GM12875 (cell line): ENCODE measurements around the gene PTGER1.

Source experiments
- H3K4me3 ChIP-seq: one replicate; pipeline ENCODE4 v1.5.1; 2011; ENCODE audit warnings: low read depth, low read length, control low read depth
- TF ChIP-seq, protein P1 (sequence below): IDR thresholded peaks from 2 replicates; pipeline ENCODE4 v1.5.1; 2011; ENCODE audit warnings: low read depth, mild to moderate bottlenecking, control low read depth, inconsistent platforms, low read length, moderate library complexity, borderline replicate concordance; ENCODE audit not compliant: insufficient read depth

PTGER1 gene, protein sequence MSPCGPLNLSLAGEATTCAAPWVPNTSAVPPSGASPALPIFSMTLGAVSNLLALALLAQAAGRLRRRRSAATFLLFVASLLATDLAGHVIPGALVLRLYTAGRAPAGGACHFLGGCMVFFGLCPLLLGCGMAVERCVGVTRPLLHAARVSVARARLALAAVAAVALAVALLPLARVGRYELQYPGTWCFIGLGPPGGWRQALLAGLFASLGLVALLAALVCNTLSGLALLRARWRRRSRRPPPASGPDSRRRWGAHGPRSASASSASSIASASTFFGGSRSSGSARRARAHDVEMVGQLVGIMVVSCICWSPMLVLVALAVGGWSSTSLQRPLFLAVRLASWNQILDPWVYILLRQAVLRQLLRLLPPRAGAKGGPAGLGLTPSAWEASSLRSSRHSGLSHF

GRCh38 chr19:14475251-14476073 lies at the start of gene PTGER1:
PTGER1 (minus strand) TSS chr19:14475354; CDS start chr19:14474320, 1,034 bp downstream.
- no peak within 1 kb of the TSS for H3K4me3 ChIP-seq
- TF ChIP-seq, protein P1, sequence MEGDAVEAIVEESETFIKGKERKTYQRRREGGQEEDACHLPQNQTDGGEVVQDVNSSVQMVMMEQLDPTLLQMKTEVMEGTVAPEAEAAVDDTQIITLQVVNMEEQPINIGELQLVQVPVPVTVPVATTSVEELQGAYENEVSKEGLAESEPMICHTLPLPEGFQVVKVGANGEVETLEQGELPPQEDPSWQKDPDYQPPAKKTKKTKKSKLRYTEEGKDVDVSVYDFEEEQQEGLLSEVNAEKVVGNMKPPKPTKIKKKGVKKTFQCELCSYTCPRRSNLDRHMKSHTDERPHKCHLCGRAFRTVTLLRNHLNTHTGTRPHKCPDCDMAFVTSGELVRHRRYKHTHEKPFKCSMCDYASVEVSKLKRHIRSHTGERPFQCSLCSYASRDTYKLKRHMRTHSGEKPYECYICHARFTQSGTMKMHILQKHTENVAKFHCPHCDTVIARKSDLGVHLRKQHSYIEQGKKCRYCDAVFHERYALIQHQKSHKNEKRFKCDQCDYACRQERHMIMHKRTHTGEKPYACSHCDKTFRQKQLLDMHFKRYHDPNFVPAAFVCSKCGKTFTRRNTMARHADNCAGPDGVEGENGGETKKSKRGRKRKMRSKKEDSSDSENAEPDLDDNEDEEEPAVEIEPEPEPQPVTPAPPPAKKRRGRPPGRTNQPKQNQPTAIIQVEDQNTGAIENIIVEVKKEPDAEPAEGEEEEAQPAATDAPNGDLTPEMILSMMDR = 0 out of 2 replicates have a peak, but pooled peaks have one; percentile 29

DNA sequence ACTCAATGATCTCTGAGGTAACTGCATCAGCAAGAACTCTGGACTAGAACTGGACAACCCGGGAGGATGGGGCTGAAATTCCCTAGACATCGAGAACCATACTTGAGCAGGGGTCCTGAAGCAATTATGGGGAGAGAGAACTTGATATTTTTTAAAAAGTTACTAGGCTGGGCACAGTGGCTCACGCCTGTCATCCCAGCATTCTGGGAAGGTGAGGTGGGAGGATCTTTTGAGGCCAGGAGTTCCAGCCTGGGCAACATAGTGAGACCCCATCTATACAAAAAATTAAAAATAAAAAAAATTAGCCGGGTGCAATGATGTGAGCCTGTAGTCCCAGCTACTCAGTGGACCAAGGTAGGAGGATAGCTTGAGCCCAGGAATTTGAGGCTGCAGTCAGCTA lies 45.4 kb upstream of the PTGER1 start:
- TF ChIP-seq, protein P1 = no peak
- H3K4me3 ChIP-seq = no peak overlapping the region

GRCh38 chr19:14519860-14520407 lies 44.8 kb upstream of the PTGER1 start:
- no peak overlapping the region for H3K4me3 ChIP-seq
- TF ChIP-seq, protein P1 = no peak

DNA sequence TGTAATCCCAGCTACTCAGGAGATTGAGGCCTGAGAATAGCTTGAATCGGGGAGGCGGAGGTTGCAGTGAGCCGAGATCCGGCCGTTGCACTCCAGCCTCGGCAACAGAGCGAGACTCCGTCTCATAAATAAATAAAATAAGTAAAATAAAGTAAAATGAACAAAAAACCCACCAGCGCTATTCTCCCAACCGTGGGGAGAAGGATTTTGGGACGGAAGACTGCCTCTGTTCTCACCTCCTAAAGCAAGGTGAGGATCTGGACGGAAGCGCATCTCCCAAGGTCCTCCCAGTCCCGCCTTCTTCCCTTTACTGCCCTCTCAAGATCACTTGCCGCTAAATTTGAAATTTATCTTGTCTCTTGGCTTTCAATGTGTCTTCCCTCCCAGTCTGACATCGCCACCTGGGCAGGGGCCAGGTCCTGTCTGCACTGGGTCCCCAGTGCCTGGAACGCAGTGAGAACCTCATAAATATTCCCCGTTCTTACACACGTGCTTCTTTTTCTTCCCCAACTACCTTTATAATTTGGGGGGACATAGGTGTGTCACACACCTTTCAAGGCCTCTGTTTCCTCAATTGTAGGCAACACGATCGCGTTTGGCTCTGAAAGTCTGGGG lies 44.2 kb upstream of the PTGER1 start:
- TF ChIP-seq, protein P1 = no peak
- H3K4me3 ChIP-seq = no peak overlapping the region

DNA sequence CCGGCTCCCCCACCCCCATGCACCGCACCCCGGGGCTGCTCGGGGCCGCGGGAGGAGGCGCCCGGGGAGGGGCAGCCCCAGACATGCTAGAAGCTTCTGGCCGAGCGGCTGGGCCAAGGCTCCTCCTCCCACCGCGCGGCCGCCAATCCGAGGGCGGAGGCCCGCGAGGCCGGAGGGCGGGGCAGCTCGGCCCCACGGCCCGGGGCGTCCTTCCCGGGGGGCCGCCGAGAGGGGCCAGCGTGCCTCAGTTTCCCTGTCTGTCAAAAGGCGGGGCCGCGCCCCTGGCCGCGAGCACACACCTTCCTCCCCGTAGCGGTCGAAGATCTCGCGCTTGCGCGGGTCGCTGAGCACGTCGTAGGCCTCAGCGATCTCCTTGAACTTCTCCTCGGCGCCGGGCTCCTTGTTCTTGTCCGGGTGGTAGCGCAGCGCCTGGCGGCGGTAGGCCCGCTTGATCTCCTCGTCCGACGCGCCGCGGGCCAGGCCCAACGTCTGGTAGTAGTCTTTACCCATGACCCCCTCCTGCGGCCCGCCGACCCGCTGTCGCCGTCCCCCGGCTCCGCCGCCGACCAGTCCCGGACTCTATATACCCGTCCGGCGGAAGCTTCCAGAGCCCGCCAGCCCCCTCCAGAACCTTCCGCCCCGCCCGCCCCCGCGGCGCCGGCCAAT lies 42.8 kb upstream of the PTGER1 start, which contains the start of gene DNAJB1:
DNAJB1 (minus strand) TSS at position 558 of the 666 bp plus-strand sequence; CDS start at position 510, 48 bp downstream.
- TF ChIP-seq, protein P1 = no peak
- peak within 1 kb of the TSS; percentile 73 for H3K4me3 ChIP-seq

DNA sequence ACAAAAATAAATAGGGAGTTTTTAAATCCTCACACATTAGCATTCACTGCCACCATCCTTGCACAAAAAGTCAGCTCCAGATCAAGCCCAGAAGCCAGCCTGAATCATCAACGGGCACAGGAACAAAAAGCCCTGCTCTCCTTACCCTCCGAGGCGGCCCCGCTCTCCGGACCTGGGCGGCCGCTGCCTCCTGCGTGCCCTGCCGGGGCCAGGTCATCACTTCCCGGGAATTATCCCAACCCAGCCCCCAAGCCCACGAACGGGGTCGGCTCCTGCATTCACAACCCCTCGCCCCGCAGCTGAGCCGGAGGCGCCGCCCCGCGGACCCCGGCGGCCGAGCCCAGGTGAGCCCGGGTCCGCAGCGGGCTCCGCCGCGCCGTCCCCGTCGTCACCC lies 42.3 kb upstream of the PTGER1 start:
- H3K4me3 ChIP-seq = peak overlapping the region; percentile 73
- TF ChIP-seq, protein P1 = no peak
